Erythroblast (primary cell): ENCODE measurements around the gene CLTB.

Source experiments
- GATA1 ChIP-seq: IDR thresholded peaks from 2 replicates; pipeline ENCODE4 v1.6.1; 2011; ENCODE audit warnings: low read depth, mild to moderate bottlenecking, control low read depth, low read length, moderate library complexity
- POLR2A ChIP-seq: IDR thresholded peaks from 2 replicates; pipeline ENCODE4 v1.6.1; 2011; ENCODE audit warnings: mild to moderate bottlenecking, low read length

DNA sequence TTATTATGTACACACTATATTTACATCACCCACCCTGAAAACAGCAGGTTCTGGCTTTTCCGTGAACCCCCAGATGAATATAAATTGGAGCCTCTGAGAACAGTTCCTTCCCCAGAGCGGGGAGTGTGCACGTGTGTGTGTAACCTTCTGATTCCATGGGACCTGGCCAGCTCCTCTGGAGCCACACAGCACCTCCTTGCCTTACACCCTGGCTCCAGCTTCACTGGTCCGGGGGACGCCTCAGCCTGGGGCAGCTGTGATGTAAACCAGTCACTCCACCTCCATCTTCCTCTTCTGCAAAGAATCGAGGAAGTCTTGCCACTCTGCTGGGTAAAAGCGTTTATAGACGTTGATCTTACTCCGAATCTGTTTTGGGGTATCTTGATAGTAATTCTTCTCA, 32.4 kb downstream of the CLTB start:
- TF ChIP-seq POLR2A = no peak
- TF ChIP-seq GATA1 = no peak
